GM12878 (cell line): Measurements from ENCODE around the gene PHKB. TPM values are rescaled to one million over a fixed set of nuclear protein-coding genes. Genes with fewer than 3 reads are reported as not detected.

ENCODE experiments used
- BACH1 ChIP-seq: fragments of 450-650 bp; IDR thresholded peaks from 2 replicates; pipeline ENCODE4 v1.6.1; 2017; ENCODE audit warnings: mild to moderate bottlenecking, borderline replicate concordance
- BRCA1 ChIP-seq: IDR thresholded peaks from 2 replicates; pipeline ENCODE4 v1.6.1; 2011; ENCODE audit warnings: low read depth, low read length, improper control_type of control experiment
- CTCF ChIP-seq, 3 experiments: IDR thresholded peaks in 2 of 3; conservative IDR thresholded peaks in 1 of 3; 2 replicates each; pipeline ENCODE4 v1.5.1; 2011; ENCODE audit warnings: low read depth in 3 of 3, low read length in 3 of 3, mild to moderate bottlenecking in 3 of 3, control low read depth in 2 of 3, moderate library complexity in 2 of 3, inconsistent platforms in 1 of 3, mixed read lengths in 1 of 3; ENCODE audit not compliant: control insufficient read depth in 2 of 3, insufficient read depth in 1 of 3; ENCODE audit errors: extremely low read depth in 1 of 3
- EED ChIP-seq: sonication (generic); IDR thresholded peaks from 2 replicates; pipeline ENCODE4 v1.6.1; 2016; ENCODE audit warnings: antibody characterized with exemption, low read depth
- EP300 ChIP-seq, 2 experiments: fragments of 150-350 bp in 1 of 2; IDR thresholded peaks; 2 replicates each; pipeline ENCODE4 v1.6.1; 2011 to 2012; ENCODE audit warnings: low read depth in 2 of 2, low read length in 2 of 2, borderline replicate concordance in 1 of 2, improper control_type of control experiment in 1 of 2, inconsistent platforms in 1 of 2; ENCODE audit not compliant: control insufficient read depth in 1 of 2
- IRF5 ChIP-seq: fragments of 450-650 bp; IDR thresholded peaks from 2 replicates; pipeline ENCODE4 v1.6.1; 2017; ENCODE audit warnings: borderline replicate concordance
- NFXL1 ChIP-seq: fragments of 450-650 bp; IDR thresholded peaks from 2 replicates; pipeline ENCODE4 v1.6.1; 2017; ENCODE audit warnings: antibody characterized with exemption, mild to moderate bottlenecking, borderline replicate concordance
- PAX8 ChIP-seq: fragments of 450-650 bp; IDR thresholded peaks from 2 replicates; pipeline ENCODE4 v1.6.1; 2017; ENCODE audit warnings: mild to moderate bottlenecking, moderate library complexity
- PBX3 ChIP-seq: IDR thresholded peaks from 2 replicates; pipeline ENCODE4 v1.6.1; 2011; ENCODE audit warnings: mild to moderate bottlenecking, low read depth, low read length, moderate library complexity; ENCODE audit not compliant: insufficient replicate concordance
- POU2F2 ChIP-seq: IDR thresholded peaks from 3 replicates; pipeline ENCODE4 v1.6.1; 2011; ENCODE audit warnings: low read depth, mild to moderate bottlenecking, low read length, borderline replicate concordance
- RELA ChIP-seq: fragments of 450-650 bp; IDR thresholded peaks from 2 replicates; pipeline ENCODE4 v1.8.0; 2014; ENCODE audit warnings: borderline replicate concordance; ENCODE audit not compliant: partially characterized antibody
- SIN3A ChIP-seq: IDR thresholded peaks from 2 replicates; pipeline ENCODE4 v1.6.1; 2012; ENCODE audit warnings: low read depth, low read length, improper control_type of control experiment
- TCF12 ChIP-seq: IDR thresholded peaks from 2 replicates; pipeline ENCODE4 v1.6.1; 2011; ENCODE audit warnings: low read depth, mild to moderate bottlenecking, low read length
- TCF3 ChIP-seq: IDR thresholded peaks from 2 replicates; pipeline ENCODE4 v1.6.1; 2012; ENCODE audit warnings: low read depth, mild to moderate bottlenecking, low read length, borderline replicate concordance; ENCODE audit not compliant: insufficient read depth
- YY1 ChIP-seq: IDR thresholded peaks from 2 replicates; pipeline ENCODE4 v1.6.1; 2011; ENCODE audit warnings: low read depth, mild to moderate bottlenecking, low read length
- ZNF384 ChIP-seq: IDR thresholded peaks from 2 replicates; pipeline ENCODE4 v1.6.1; 2012; ENCODE audit warnings: low read depth, mild to moderate bottlenecking, low read length, improper control_type of control experiment, borderline replicate concordance
- polyA plus RNA-seq, 11 experiments: library from polyadenylated mRNA; depleted of rRNA in 4 of 11; unstranded in 6 of 11; stranded (reverse) in 5 of 11; fragments of >200 nt; fragmentation: Nextera tagmentation in 4 of 11; fragmentation: Illumina TruSeq in 1 of 11; extraction: Ambion mirVana in 4 of 11; extraction: Trizol in 1 of 11; gene quantifications; 1 replicate in 1 of 11; 2 replicates in 10 of 11; pipeline versions ENCODE4 v1.2.1 to v1.2.3, GENCODE V29; 2011 to 2016; ENCODE audit warnings: inconsistent platforms in 2 of 11, missing spikeins in 2 of 11, low read depth in 1 of 11
- total RNA-seq, 4 experiments: library from RNA; depleted of rRNA in 3 of 4; stranded (reverse); fragments of >200 nt in 3 of 4; fragmentation: Illumina TruSeq in 1 of 4; extraction: Trizol in 1 of 4; gene quantifications; 2 replicates each; pipeline versions ENCODE4 v1.2.1 to v1.2.3, GENCODE V29; 2013 to 2021
- TF ChIP-seq, protein P1 (sequence below): fragments of 450-650 bp; IDR thresholded peaks from 2 replicates; pipeline ENCODE4 v1.6.1; 2016; ENCODE audit warnings: mild to moderate bottlenecking
- TF ChIP-seq, protein P2 (sequence below): fragments of 450-650 bp; IDR thresholded peaks from 2 replicates; pipeline ENCODE4 v1.6.1; 2017; ENCODE audit warnings: antibody characterized with exemption, mild to moderate bottlenecking, moderate library complexity

Gene PHKB
- total and polyA plus RNA-seq, 10 of the 15 experiments (the other 5 are each of a cell fraction or from before 2014, with no cell fraction given), result 14.2 to 65.6 (median 37.0) TPM

DNA sequence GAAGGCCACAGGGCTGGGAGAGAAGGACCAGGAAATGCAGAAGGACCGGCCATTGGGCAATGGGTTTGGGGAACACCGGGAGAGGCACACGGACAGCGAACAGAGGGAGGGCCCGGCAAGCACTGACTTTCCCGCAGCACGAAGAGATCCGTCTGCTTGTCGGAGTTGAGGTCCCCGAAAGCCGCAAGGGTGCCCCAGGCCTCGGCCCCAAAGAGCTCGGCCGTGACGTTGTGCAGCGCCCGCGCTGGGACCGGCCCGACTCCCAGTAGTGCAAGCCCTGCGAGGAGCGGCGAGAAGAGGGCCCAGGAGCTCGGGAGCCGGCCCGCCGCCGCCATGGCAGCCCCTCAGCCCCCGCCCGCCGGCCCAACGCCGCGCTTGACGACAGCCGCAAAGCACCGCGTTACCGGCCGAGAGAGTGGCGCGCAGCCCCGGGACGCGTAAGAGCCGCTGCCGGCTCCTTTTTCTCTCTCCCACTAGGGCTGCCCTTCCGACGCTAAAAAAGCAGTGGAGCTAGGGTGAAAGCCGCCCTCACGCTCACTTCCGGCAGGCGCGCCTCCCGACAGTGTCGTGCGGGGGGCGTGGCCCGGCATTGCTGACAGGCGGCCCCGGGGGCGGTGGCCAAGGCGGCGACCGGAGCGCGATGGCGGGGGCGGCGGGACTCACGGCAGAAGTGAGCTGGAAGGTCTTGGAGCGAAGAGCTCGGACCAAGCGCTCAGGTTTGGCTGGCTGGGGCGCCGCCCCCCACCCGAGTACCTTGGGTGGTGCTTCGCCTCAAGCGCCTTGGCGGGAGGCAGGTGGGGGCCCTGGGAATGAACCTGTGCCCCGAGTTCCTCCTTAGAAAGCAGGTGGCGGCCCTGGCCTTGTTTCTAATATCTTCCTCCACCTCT lies at the start of gene PHKB, which contains the start of gene ITFG1 (continued):
- TF ChIP-seq CTCF (IDR thresholded peaks at IDR 0.05 in 2 of 3, conservative IDR thresholded peaks at IDR 0.05 in 1 of 3; ENCODE audit: control insufficient read depth in 2 of 3, extremely low read depth in 1 of 3, insufficient read depth in 1 of 3, low read depth in 3 of 3, low read length in 3 of 3) (peak in 1 of 3 experiments; percentile 22; a peak in 1 of 6 replicates), SIN3A (peak; percentile 31; the same call in 1 of the 2 replicates), POU2F2 (no peak), RELA (no peak), ZNF384 (no peak), TCF3 (no peak), BRCA1 (no peak), TCF12 (0 out of 2 replicates have a peak, but pooled peaks have one; percentile 6), BACH1 (peak; percentile 16; the same call in 1 of the 2 replicates), YY1 (peak; percentile 94), PAX8 (no peak), EED (no peak), NFXL1 (no peak), EP300 (IDR thresholded peaks at IDR 0.05; ENCODE audit: borderline replicate concordance in 1 of 2, control insufficient read depth in 1 of 2, low read depth in 2 of 2, low read length in 2 of 2) (no peak), IRF5 (no peak), PBX3 (peak; percentile 69)
- TF ChIP-seq, protein P1, sequence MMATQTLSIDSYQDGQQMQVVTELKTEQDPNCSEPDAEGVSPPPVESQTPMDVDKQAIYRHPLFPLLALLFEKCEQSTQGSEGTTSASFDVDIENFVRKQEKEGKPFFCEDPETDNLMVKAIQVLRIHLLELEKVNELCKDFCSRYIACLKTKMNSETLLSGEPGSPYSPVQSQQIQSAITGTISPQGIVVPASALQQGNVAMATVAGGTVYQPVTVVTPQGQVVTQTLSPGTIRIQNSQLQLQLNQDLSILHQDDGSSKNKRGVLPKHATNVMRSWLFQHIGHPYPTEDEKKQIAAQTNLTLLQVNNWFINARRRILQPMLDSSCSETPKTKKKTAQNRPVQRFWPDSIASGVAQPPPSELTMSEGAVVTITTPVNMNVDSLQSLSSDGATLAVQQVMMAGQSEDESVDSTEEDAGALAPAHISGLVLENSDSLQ, result peak; percentile 94
- TF ChIP-seq, protein P2, sequence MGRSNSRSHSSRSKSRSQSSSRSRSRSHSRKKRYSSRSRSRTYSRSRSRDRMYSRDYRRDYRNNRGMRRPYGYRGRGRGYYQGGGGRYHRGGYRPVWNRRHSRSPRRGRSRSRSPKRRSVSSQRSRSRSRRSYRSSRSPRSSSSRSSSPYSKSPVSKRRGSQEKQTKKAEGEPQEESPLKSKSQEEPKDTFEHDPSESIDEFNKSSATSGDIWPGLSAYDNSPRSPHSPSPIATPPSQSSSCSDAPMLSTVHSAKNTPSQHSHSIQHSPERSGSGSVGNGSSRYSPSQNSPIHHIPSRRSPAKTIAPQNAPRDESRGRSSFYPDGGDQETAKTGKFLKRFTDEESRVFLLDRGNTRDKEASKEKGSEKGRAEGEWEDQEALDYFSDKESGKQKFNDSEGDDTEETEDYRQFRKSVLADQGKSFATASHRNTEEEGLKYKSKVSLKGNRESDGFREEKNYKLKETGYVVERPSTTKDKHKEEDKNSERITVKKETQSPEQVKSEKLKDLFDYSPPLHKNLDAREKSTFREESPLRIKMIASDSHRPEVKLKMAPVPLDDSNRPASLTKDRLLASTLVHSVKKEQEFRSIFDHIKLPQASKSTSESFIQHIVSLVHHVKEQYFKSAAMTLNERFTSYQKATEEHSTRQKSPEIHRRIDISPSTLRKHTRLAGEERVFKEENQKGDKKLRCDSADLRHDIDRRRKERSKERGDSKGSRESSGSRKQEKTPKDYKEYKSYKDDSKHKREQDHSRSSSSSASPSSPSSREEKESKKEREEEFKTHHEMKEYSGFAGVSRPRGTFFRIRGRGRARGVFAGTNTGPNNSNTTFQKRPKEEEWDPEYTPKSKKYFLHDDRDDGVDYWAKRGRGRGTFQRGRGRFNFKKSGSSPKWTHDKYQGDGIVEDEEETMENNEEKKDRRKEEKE, result no peak
